Stimulated activated CD4-positive, alpha-beta T cell treated with anti-CD3 and anti-CD28 coated beads, Interleukin-15, amount 100 ng/mL, for 1 hour (primary cell): ENCODE data around the gene SLC1A2.
"Not testable (repeated sequence)": the region's sequence is repeated elsewhere in the genome, so short reads cannot be mapped to it uniquely, and the experiment has no call there.

ENCODE experiments used
- DNase-seq, 2 donors: peaks; one replicate each; pipeline ENCODE4 v3.0.0-alpha.2; 2020; ENCODE audit warnings: low read depth in 1 of 2, low spot score in 1 of 2

Gene SLC1A2

DNA sequence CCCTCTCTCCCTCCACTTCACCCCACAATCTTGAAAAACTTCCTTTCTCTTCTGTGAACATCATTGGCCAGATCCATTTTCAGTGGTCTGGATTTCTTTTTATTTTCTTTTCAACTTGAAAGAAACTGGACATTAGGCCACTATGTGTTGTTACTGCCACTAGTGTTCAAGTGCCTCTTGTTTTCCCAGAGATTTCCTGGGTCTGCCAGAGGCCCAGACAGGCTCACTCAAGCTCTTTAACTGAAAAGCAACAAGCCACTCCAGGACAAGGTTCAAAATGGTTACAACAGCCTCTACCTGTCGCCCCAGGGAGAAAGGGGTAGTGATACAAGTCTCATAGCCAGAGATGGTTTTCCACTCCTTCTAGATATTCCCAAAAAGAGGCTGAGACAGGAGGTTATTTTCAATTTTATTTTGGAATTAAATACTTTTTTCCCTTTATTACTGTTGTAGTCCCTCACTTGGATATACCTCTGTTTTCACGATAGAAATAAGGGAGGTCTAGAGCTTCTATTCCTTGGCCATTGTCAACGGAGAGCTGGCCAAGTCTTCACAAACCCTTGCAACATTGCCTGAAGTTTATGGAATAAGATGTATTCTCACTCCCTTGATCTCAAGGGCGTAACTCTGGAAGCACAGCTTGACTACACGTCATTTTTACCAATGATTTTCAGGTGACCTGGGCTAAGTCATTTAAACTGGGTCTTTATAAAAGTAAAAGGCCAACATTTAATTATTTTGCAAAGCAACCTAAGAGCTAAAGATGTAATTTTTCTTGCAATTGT lies 188.1 kb downstream of the SLC1A2 start:
- DNase-seq, result no peak

DNA sequence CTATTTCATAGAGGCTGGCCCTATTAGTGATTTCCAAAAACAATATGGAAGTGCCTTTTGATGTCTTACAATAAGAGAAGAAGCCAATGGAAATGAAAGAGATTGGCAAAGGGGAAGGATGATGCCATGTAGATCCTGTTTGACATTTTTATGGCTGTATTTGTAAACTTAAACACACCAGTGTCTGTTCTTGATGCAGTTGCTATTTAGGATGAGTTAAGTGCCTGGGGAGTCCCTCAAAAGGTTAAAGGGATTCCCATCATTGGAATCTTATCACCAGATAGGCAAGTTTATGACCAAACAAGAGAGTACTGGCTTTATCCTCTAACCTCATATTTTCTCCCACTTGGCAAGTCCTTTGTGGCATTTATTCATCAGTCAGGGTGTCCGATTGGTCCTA lies 189.0 kb downstream of the SLC1A2 start:
- DNase-seq, result no peak

DNA sequence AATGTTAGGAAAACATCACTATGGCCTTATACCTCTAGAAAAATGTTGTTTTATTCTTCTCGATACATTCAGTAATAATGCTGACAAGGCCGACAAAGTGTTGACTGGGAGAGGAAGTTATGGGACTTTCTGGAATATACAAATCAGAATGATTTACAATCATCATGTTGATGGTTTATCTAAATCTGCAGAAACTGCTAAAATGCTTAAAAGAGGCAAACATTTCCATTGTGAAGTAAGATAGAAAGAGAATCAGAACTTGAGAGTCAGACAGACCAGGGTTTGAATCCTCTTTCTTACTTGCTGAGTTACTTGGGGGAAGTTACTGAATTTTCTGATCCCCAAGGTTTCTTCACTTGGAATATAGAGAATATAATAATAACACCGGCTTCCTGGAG lies 191.0 kb downstream of the SLC1A2 start:
- DNase-seq, result no peak

DNA sequence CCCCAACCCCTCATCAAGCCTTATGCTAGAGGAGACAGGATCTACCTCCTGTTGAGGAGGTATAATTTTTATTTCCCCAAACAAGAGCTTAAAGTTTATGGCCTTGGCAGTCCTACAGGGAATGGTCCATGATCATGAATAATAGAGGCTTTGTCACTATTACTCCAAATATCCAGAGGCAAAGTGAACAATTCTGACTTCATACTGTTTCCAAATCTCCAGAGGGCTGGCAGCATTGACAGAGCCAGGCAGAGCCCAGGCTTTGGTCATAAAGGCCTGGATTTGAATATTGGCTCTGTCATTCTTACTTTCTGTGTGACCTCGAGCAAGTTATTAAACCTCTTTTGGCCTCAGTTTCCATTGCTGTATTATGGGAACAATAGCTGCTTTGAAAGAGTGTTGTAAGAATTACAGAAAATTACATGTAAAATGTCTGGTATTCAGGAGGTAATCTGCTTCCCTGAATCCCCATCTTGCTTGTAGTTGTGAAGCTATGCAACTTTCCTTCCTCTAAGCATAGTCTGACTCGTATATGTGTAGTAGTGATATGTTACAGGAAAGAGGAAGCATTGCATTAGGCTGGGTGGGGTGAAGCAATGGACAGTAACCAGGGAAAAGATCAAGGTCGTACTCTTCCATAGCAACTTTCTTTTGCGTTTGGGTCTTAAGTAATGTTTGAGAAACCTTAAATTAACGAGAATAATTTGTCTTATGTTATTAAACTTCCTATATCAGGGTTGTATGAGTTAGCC lies 191.6 kb downstream of the SLC1A2 start:
- no peak for DNase-seq

DNA sequence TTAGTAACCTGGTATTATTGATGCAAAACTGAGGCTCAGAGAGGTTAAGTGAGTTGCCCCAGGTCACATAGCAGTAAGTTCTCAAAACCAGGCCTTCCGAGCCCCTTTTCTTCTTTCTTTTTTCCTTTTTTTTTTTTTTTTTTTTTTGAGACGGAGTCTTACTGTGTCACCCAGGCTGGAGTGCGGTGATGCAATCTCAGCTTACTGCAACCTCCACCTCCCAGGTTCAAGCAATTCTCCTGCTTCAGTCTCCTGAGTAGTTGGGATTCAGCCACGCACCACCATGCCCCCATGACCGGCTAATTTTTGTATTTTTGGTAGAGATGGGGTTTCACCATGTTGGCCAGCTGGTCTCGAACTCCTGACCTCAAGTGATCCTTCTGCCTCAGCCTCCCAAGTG lies 192.6 kb downstream of the SLC1A2 start:
- DNase-seq, result not testable (repeated sequence)

DNA sequence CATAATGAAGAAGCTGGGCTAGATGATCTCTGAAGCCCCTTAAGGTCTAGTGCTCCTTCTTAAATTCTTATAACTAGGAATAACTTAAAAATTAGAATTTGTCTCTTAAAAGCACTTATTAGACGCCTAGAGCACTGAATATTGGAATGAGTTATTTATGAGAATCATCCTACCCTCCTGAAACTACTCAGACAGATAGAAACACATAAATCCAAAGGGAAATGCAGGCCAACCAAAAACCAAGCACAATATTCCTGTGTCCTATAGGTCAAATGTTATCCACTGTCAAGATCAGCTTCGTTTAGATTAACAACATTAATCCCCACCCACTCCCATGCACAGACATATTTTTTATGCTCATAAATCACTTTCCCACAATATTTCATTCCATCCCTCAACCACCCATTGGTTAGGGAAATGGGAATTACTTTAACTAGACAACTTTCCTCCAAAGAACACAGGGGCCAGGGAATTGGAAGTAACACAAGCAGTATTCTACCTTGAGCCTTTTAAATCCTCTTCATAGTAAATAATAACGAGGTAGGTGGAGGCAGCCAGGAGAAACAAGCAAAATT lies 193.3 kb downstream of the SLC1A2 start:
- DNase-seq, result no peak

DNA sequence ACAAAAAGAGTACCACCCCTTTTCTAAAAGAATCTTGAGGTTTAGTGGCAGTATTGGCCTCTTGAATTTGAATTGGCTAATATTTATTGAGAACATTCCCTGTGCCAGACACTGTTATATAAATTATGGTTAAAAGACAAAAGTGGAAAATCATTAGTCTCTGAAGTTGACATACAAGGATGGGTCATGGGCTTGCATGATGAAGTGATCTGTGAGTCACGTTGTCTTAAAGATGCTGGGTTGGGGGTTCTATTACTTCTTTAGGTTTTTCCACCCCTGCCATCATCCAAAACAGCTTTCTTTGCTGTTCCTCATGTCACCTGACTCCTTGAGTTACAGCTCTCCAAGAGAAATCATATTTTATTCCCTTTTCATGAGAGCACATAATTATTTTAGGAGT lies 195.4 kb downstream of the SLC1A2 start:
- DNase-seq, result no peak

DNA sequence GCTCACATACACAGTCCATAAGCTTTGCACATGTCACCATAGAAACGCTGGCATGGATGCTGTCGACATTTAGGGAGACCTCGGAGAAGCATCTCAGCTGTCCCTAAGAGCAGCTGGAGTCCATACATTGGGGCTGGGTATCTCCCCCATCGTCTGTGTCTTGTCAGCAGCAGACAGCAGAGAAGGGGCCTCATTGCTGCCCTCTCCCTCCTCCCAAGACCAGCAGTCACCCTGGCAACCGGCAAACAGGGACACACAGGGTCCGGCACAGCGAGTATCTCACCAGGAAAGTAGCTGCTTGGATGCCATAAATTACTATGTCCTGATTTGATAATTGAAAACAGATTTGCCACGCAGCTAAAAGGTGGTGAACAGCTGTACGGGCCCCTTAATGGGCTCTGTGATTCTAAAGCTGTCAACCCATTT lies 196.0 kb downstream of the SLC1A2 start:
- DNase-seq, result no peak

DNA sequence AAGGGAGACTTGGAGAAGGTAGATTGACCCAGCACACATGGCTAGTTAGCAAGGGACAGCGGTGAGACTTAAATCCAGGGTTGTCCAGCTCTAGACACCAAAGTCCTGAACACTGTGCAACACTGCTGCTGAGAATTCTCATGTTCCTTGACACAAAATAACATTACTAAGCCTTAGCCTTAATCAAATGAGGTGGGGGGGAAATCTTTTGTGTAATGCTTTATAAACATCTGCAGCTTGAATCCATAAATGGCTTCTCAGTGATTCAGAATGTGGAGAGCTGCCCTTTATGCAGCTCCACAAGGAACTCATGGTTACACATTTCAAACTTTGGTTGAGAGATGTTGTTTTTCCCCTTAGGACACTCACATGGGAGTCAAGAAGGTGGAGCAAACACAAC lies 200.4 kb downstream of the SLC1A2 start:
- no peak for DNase-seq

DNA sequence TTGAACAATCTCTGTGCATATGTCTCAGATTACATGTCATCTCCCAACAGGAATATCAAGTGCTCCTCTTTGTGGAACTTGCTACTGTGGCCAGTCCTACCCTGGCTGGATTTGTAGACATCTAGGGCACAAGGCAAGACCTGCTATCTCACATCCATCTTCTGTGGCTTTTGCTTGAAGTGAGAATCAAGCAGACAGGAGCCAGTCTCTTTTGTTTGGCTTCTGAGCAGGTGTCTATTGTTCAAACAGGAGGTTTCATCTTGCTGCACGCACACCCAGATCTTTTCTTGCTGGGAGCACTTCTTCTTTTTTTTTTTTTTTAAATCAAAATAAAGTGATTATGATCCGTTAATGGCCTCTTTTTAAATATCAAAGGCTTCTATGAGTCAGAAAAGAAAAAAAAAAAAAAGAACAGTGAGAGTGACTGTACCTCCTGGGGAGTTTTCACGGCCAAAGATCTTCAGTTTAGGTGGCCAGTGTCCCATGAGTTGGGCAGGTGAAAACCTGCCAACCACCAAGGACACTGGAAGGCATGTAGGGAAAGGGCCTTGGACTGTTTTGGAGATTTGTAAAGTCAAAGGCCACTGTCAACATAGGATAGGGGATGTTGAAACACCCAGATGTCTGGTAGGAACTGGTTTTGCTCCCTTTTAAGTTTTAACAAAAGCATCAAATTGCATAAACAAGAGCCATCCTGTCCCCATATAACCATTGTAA lies 202.2 kb downstream of the SLC1A2 start:
- DNase-seq, result no peak

DNA sequence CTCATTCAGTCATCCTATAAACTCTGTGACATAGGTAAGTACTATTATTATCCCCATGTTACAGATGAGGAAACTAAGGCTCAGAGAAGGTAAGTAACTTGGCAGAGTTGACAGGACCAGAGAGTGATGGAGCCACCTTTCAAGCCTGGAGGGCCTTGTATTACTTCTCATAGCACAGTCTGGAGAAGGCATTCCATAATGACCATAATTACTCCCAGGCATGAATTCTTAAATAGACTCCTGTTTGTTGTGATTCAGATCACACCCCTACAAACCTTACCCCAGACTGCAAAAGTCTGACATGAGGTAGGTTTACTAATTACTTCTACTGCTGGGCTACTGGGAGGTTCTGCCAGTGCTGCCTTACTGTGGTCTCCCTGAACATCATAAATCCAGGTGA lies 203.4 kb downstream of the SLC1A2 start:
- no peak for DNase-seq

DNA sequence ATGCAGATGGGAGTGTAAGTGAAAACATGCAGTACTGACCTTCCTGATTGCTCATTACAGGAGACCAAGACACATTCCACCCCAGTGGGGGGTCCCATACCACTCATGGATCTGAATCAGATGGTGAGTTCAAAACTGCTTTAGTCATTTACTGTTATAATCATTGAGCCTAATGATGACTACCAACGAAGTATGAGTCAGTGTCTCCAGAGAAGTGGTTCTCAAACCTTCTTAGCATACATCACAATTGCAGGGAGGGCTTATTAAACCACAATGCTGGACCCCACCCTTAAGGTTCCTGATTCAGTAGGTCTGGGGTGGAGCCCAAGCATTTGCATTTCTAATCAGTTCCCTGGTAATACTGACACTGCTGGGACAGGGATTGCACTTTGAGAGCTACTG lies 204.6 kb downstream of the SLC1A2 start:
- no peak for DNase-seq

DNA sequence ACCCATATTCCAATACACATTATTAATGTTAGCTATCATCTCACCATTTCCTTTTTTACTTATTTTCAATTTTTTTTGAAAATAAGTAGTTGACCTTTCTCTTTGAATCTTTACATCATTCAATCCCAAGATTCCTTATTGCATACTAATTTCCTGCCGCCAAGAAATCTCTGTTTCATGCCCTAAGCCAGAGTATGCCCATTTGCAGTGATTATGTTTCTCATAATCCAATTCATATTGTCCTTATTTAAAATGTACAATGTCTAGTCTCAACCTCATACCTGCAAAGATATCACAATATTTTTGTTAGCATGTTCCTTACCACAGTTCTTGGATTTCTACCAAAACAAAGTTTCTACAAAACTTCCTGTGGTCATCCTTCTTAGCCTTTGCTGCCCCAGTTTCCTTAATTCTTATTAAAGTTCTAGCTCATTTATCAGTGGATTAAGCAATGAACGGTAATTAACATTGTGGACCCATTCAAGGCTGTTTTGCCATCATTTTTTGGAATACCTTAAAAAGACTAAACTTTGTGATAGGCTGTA lies 205.1 kb downstream of the SLC1A2 start:
- DNase-seq, result no peak

DNA sequence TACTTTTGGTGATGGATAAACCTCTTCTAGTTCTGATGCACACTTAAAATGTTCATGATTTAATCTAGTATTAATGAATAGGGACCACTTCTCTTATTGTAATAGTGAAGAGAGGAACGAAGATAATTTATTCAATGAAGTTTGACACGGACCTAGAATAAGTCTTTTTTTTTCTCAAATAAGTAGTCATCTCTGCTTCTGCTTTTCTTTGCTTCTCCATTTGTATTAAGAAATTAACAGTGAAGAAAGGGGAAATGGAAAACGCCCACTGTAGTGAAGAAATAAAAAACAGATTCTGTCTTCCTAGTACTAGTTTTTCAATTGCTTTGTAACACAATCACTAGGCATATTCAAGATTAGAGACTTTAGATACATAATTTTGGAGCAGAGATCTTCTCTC lies 207.4 kb downstream of the SLC1A2 start:
- no peak for DNase-seq

DNA sequence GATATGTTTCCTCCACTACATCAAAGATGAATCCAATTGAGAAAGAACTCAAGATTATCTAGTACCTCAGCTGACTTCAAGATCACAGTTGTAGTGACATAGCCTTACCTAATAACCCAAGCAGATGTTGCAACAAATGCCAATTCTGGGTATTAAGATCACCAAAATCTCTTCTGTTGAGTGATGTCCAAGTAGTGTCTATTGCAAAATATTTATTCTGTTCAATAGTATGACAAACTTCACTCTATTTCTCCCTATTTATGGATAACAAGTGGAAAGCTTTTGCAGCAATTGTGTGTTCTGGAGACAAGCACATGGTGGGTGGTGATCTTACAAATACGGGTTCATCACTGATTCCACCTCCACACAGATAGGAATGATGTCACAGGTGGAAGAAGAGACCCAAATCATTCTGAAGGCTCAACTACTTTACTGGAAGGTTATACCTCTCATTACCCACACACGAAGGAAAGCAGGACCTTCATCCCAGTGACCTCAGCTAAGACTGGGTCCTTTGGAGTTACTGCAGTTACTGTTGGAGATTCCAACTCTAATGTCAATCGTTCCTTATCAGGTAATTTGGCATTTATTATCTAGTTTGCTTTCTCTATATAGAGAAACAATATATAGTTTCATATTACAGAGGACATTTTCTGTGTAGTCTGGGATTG lies 208.3 kb downstream of the SLC1A2 start:
- no peak for DNase-seq

DNA sequence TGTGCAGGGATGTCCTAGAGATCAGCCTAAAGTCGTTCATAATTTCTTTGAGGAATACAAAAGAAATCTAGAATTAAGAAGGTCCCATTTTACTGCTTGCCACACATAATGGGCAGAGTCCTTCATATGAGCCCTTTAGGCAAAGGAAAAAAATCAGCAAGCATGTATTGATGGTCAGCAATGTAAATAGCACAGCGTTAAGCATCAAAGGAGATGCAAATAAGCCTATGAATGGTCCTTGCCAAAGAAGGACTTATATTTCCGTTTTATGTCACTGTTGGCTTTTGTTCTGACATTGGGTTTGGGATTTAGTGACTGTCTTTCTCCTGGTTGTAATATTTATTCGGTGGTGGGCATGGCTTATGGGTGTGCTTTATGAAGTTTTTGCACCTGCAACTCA lies 210.6 kb downstream of the SLC1A2 start:
- DNase-seq, result no peak

DNA sequence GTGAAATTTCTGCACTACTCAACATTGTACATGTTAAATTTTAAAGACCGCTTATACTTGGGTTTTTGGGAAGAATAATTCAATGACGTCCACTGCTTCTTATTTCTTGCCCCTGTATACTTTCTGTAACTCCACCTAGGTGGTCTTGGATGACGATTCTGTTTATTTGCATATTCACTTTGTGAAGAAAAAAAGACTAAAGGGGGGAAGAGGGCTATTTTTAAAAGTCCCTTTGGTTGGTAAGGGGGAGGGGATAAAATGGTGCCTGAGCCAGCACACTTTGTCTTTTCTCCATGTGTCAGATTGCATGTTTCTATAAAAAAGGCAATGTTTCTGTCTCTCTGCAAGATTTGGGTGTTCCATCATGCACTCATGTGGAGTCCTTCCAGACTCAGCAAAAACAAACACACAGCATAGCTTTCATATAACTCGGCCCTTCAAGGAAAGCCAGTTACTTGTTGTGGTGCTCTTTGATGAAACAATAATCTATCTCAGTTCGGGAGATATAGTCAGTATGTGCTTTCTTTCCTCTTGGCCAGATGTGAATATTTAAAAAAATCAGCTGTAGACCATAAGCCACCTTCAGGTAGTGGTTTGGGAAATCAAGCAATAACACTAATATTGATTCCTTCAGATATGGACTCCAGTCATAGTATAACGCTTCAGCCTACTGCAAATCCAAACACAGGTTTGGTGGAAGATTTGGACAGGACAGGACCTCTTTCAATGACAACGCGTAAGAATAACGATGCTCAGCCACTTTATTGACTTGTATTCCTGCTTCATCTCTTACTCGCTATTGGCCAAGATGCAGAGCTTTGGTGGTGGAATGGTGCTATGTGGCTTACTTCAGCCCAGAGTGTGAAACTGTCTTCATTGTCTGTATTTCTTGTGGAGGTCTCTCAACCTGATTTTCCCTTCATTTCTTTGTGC lies 211.6 kb downstream of the SLC1A2 start:
- no peak for DNase-seq

DNA sequence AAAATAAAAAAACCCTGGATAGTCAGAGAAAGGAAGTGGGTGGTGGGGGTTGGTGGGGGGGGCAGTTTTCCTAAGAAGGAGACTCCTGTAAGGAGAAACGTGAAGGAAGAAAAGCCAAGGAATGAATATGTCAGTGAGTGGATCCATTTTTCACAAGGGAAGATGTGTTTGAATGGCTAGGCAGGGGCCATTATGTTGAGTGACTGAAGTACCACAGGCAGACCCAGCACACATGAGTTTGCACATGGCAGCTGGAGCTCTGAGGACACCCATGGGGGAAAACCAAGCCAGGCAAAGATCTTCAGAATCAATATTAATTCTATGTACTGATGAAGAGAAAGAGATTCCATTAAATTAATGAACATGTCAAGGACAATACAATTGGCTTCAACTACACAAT lies 212.7 kb downstream of the SLC1A2 start:
- no peak for DNase-seq

DNA sequence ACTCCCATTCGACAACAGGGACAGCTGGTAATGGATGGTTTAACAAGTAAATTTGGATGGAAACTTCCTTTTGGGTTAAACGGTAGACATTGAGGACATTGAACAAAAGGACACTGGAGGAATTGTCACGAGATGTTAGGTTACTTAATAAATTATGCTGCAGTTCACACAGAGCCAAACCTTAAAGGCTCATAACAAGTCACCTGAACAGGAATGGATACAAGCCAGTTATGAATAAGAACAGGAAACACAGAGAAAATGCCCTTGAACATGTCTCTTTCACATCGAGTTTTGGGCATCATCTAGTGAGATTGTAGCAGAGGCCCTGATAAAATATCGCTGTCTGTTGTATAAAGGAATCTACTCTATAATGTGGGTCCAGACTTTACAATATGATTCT lies 214.7 kb downstream of the SLC1A2 start:
- no peak for DNase-seq
